GM06990 (cell line): ENCODE results near the gene NREP.

Source experiments
- DNase-seq: peaks from one replicate; pipeline ENCODE4 v3.0.0-alpha.2; 2011; ENCODE audit not compliant: insufficient read length; ENCODE audit errors: extremely low read depth
- H3K27me3 ChIP-seq: replicated peaks from 2 replicates; pipeline ENCODE4 v1.6.0; 2011; ENCODE audit warnings: low read length; ENCODE audit not compliant: control insufficient read depth, insufficient read depth
- H3K36me3 ChIP-seq: 2 replicates; pipeline ENCODE4 v1.5.1; 2011; ENCODE audit warnings: low read length; ENCODE audit not compliant: control insufficient read depth, insufficient read depth
- H3K4me3 ChIP-seq: replicated peaks from 2 replicates; pipeline ENCODE4 v1.5.1; 2011; ENCODE audit warnings: low read depth, mild to moderate bottlenecking, control low read depth, low read length
- CTCF ChIP-seq: IDR thresholded peaks from 2 replicates; pipeline ENCODE4 v1.5.1; 2011; ENCODE audit warnings: low read length, control low read depth, mild to moderate bottlenecking, inconsistent platforms; ENCODE audit not compliant: insufficient read depth, poor library complexity, severe bottlenecking

Gene NREP

GRCh38 chr5:111691508-111691907 lies 65.5 kb downstream of the NREP start:
- no peak overlapping the region for H3K4me3 ChIP-seq
- H3K27me3 ChIP-seq = no peaks in the 10 kb centered on the region; the same call in 1 of the 2 replicates
- H3K36me3 ChIP-seq = no peaks in the 10 kb centered on the region
- DNase-seq = no peak
- TF ChIP-seq CTCF = no peak

DNA sequence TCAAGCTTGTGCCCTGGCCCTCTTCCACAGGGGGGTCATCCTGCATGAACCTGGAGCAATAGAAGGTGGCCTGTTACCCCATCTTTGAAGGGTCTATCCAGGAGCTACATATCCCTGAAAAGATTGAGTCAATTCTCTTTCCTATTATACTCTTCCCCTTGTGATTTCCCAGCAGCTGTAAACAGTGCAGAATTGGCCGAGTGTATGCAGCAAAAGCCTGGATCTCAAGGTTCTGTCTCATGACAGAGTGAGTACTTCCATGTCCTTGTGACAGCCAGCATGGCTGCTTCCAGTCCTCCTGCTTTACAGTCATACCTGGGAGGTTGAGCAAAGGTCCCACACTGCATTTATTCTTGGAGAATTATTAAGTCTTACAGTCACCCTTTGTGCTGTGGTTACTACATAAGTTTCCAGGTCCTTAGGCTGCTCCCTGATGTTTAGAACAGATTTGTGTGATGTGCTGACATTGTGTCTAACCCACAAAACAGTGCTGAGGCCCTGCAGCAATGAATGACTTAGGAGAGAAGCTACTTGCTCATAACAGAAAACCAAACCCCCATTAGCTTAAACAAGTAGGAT lies 67.5 kb downstream of the NREP start:
- no peak for TF ChIP-seq CTCF
- no peak for DNase-seq
- H3K36me3 ChIP-seq = no peaks in the 10 kb centered on the region
- no peak overlapping the region for H3K4me3 ChIP-seq
- no peaks in the 10 kb centered on the region; the same call in 1 of the 2 replicates for H3K27me3 ChIP-seq

DNA sequence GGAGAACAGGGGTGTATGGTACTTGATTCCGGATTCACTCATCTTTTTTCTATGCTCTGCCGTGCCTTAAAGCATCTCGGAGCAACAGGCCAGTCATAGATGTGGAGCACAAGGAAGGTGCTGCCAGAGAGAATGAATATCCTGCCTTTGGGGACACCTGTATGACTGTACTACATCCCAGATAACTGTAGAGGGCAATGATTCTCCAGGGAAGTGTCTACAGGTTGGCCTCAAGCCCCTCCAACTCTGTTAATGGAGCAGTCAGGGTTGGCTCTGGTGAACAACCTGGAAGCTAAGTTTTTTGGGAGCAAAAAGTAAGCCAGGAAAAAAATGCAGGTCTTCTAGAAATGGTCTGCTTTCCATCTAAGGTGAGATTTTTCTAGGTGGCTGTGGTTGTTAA lies 71.0 kb downstream of the NREP start:
- no peak for TF ChIP-seq CTCF
- DNase-seq = no peak
- Histone ChIP-seq H3K27me3 (no peaks in the 10 kb centered on the region), H3K36me3 (no peaks in the 10 kb centered on the region), H3K4me3 (no peak overlapping the region)

- no peak for TF ChIP-seq CTCF
- H3K36me3 ChIP-seq = no peaks in the 10 kb centered on the region
- H3K27me3 ChIP-seq = no peaks in the 10 kb centered on the region
- DNase-seq = no peak
- H3K4me3 ChIP-seq = no peak overlapping the region
Observed at GRCh38 chr5:111682641-111683040, 74.4 kb downstream of the NREP start.

DNA sequence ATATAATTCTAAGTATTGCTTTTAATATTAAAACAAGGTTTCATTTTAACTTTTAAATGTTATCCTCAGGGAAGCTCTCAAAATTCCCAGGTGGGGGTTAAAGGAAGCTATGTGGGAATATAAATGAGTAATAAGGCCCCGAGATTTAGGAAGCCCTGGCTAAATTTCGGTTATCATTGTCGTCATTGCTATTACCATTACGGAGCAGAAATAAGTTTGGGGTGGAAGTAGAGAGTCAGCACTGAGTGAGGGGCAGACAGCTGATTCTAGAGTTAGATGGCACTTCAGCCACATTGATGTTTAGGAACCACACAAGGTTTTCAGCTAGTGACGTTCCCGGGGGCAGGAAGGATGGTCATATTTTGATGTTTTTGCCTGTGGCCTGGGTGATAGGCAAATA lies 74.9 kb downstream of the NREP start:
- H3K36me3 ChIP-seq = no peaks in the 10 kb centered on the region
- no peak for DNase-seq
- no peak for TF ChIP-seq CTCF
- H3K27me3 ChIP-seq = no peaks in the 10 kb centered on the region
- H3K4me3 ChIP-seq = no peak overlapping the region

DNA sequence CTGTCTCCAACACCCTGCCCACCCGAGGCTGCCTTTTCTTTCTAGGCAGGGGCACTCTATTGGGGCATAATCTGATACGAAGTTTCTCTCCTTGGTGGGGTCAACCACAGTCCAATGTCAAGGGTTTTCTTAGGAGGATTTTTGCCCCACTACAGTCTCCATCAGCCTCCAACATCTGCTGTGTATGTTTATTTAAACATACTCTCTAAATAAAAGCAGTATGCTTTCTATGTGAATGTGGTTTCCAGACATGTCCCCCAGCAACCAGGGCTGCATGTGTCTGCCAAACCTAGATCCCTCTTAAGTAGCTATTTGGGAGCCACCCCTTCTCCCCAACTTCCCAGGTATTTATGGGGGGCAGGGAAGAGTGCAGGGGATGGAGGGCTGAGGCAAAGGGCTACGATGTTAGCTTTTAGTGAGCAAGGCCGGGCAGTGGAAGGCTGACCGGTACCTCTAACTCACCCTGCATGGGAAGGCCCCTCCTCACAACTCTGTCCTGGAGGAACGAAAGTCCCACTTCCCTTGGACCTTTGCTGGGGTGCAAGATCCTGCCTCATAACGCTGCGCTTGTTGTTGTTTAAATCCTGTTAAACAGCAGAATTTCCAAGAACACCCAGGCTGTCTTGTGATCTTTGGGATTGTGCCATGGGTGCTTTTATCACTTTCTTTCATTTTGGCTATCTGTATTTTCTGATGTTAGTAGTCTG lies 75.4 kb downstream of the NREP start:
- Histone ChIP-seq H3K27me3 (no peaks in the 10 kb centered on the region), H3K4me3 (no peak overlapping the region), H3K36me3 (no peaks in the 10 kb centered on the region)
- no peak for TF ChIP-seq CTCF
- DNase-seq = no peak
